ENCODE data around the gene PIANP. TPM values are rescaled to one million over a fixed set of nuclear protein-coding genes. Genes with fewer than 3 reads are reported as not detected.

The PIANP gene
- total RNA-seq, 1 experiment from 2014 or later = 0.28 TPM

Other genes with a start within 250 kb of the PIANP start
- 2.2 and 4.9 TPM in 2 replicates for gene TAPBPL, start 248.8 kb downstream of the PIANP start, total RNA-seq (2014; rRNA removed; shearing (Covaris generic))
- gene VAMP1, start 230.1 kb downstream of the PIANP start, total RNA-seq (2014; rRNA removed; shearing (Covaris generic)) = 7.3 and 8.0 TPM in 2 replicates
- gene MRPL51, start 207.6 kb downstream of the PIANP start, total RNA-seq (2014; rRNA removed; shearing (Covaris generic)) = 200 and 208 TPM in 2 replicates
- gene NCAPD2, start 206.7 kb downstream of the PIANP start, total RNA-seq (2014; rRNA removed; shearing (Covaris generic)) = 215 and 218 TPM in 2 replicates
- 4,776 and 4,843 TPM in 2 replicates for gene GAPDH, start 166.3 kb downstream of the PIANP start, total RNA-seq (2014; rRNA removed; shearing (Covaris generic))
- 10.3 and 13.8 TPM in 2 replicates for gene IFFO1, start 144.8 kb downstream of the PIANP start, total RNA-seq (2014; rRNA removed; shearing (Covaris generic))
- 63.8 and 67.7 TPM in 2 replicates for gene NOP2, start 132.5 kb downstream of the PIANP start, total RNA-seq (2014; rRNA removed; shearing (Covaris generic))
- 300 and 311 TPM in 2 replicates for gene CHD4, start 93.4 kb downstream of the PIANP start, total RNA-seq (2014; rRNA removed; shearing (Covaris generic))
- not detected in 2 replicates for gene LPAR5, start 64.9 kb downstream of the PIANP start, total RNA-seq (2014; rRNA removed; shearing (Covaris generic))
- gene ACRBP, start 53.4 kb downstream of the PIANP start, total RNA-seq (2014; rRNA removed; shearing (Covaris generic)) = 0.28 TPM in 1 of 2 replicates, not detected in the other
- 25.1 and 28.7 TPM in 2 replicates for gene ING4, start 37.7 kb downstream of the PIANP start, total RNA-seq (2014; rRNA removed; shearing (Covaris generic))
- gene ZNF384, start 11.4 kb downstream of the PIANP start, total RNA-seq (2014; rRNA removed; shearing (Covaris generic)) = 40.5 and 46.5 TPM in 2 replicates
- gene COPS7A, start 23.2 kb upstream of the PIANP start, total RNA-seq (2014; rRNA removed; shearing (Covaris generic)) = 34.1 and 35.9 TPM in 2 replicates
- 161 and 175 TPM in 2 replicates for gene MLF2, start 52.3 kb upstream of the PIANP start, total RNA-seq (2014; rRNA removed; shearing (Covaris generic))
- 84.2 and 89.9 TPM in 2 replicates for gene PTMS, start 65.5 kb upstream of the PIANP start, total RNA-seq (2014; rRNA removed; shearing (Covaris generic))
- 0.16 TPM in 1 of 2 replicates, not detected in the other for gene LAG3, start 71.7 kb upstream of the PIANP start, total RNA-seq (2014; rRNA removed; shearing (Covaris generic))
- not detected in 2 replicates for gene CD4, start 88.7 kb upstream of the PIANP start, total RNA-seq (2014; rRNA removed; shearing (Covaris generic))
- 2.2 and 3.5 TPM in 2 replicates for gene GPR162, start 121.0 kb upstream of the PIANP start, total RNA-seq (2014; rRNA removed; shearing (Covaris generic))
- gene P3H3, start 127.6 kb upstream of the PIANP start, total RNA-seq (2014; rRNA removed; shearing (Covaris generic)) = 13.7 and 19.3 TPM in 2 replicates
- gene GNB3, start 140.1 kb upstream of the PIANP start, total RNA-seq (2014; rRNA removed; shearing (Covaris generic)) = 2.2 and 3.2 TPM in 2 replicates
- gene CDCA3, start 150.5 kb upstream of the PIANP start, total RNA-seq (2014; rRNA removed; shearing (Covaris generic)) = 96.8 and 104 TPM in 2 replicates
- 76.7 and 78.0 TPM in 2 replicates for gene USP5, start 151.3 kb upstream of the PIANP start, total RNA-seq (2014; rRNA removed; shearing (Covaris generic))
- 1,296 and 1,386 TPM in 2 replicates for gene TPI1, start 166.7 kb upstream of the PIANP start, total RNA-seq (2014; rRNA removed; shearing (Covaris generic))
- 2.6 and 3.7 TPM in 2 replicates for gene SPSB2, start 172.5 kb upstream of the PIANP start, total RNA-seq (2014; rRNA removed; shearing (Covaris generic))
- gene LRRC23, start 204.0 kb upstream of the PIANP start, total RNA-seq (2014; rRNA removed; shearing (Covaris generic)) = 3.6 and 3.8 TPM in 2 replicates
- 1.8 and 2.1 TPM in 2 replicates for gene ENO2, start 213.8 kb upstream of the PIANP start, total RNA-seq (2014; rRNA removed; shearing (Covaris generic))
- gene ATN1, start 227.1 kb upstream of the PIANP start, total RNA-seq (2014; rRNA removed; shearing (Covaris generic)) = 13.2 and 14.2 TPM in 2 replicates
- gene RNU7-1, start 243.0 kb upstream of the PIANP start, total RNA-seq (2014; rRNA removed; shearing (Covaris generic)) = not detected in 2 replicates
- gene C12orf57, start 243.2 kb upstream of the PIANP start, total RNA-seq (2014; rRNA removed; shearing (Covaris generic)) = 193 and 245 TPM in 2 replicates

Measured in SJCRH30 (cell line).